Hepatocyte (in vitro differentiated cells): ENCODE measurements around the gene BLTP3A. TPM values are rescaled to one million over a fixed set of nuclear protein-coding genes. Genes with fewer than 3 reads are reported as not detected.
"Not testable (repeated sequence)": the region's sequence is repeated elsewhere in the genome, so short reads cannot be mapped to it uniquely, and the experiment has no call there.

Experiments
- DNase-seq: peaks from one replicate; pipeline ENCODE4 v3.0.0-alpha.2; 2016; ENCODE audit warnings: low spot score
- H2AFZ ChIP-seq: fragments of 200-600 bp; sonication (generic); 2 replicates; pipeline ENCODE4 v1.6.0; 2016; ENCODE audit warnings: antibody characterized with exemption, mild to moderate bottlenecking
- H3K27ac ChIP-seq: fragments of 200-600 bp; sonication (generic); 2 replicates; pipeline ENCODE4 v1.5.1; 2016; ENCODE audit warnings: mild to moderate bottlenecking
- H3K27me3 ChIP-seq: fragments of 200-600 bp; sonication (generic); 2 replicates; pipeline ENCODE4 v1.6.1; 2016
- H3K36me3 ChIP-seq: fragments of 200-600 bp; sonication (generic); replicated peaks from 2 replicates; pipeline ENCODE4 v1.5.1; 2016; ENCODE audit warnings: low read depth; ENCODE audit not compliant: insufficient read depth
- H3K4me1 ChIP-seq: fragments of 200-600 bp; sonication (generic); 2 replicates; pipeline ENCODE4 v1.5.1; 2016; ENCODE audit warnings: mild to moderate bottlenecking, moderate library complexity; ENCODE audit not compliant: insufficient read depth
- H3K4me2 ChIP-seq: fragments of 200-600 bp; sonication (generic); 2 replicates; pipeline ENCODE4 v1.6.0; 2016
- H3K4me3 ChIP-seq: fragments of 200-600 bp; sonication (generic); 2 replicates; pipeline ENCODE4 v1.5.1; 2016; ENCODE audit warnings: mild to moderate bottlenecking
- H3K79me2 ChIP-seq: fragments of 200-600 bp; sonication (generic); 2 replicates; pipeline ENCODE4 v1.6.0; 2017; ENCODE audit warnings: mild to moderate bottlenecking
- H3K9me2 ChIP-seq: fragments of 200-600 bp; sonication (generic); replicated peaks from 2 replicates; pipeline ENCODE4 v1.6.0; 2017; ENCODE audit warnings: mild to moderate bottlenecking; ENCODE audit not compliant: insufficient read depth
- H3K9me3 ChIP-seq: fragments of 200-600 bp; sonication (generic); 2 replicates; pipeline ENCODE4 v1.5.1; 2016; ENCODE audit warnings: low read depth, mild to moderate bottlenecking
- H4K20me1 ChIP-seq: fragments of 200-600 bp; sonication (generic); 2 replicates; pipeline ENCODE4 v1.6.0; 2016; ENCODE audit warnings: mild to moderate bottlenecking; ENCODE audit not compliant: insufficient read depth, poor library complexity, severe bottlenecking
- EZH2 ChIP-seq: fragments of 200-600 bp; sonication (generic); IDR thresholded peaks from 2 replicates; pipeline ENCODE4 v1.6.1; 2016; ENCODE audit warnings: antibody characterized with exemption, mild to moderate bottlenecking, borderline replicate concordance
- EZH2phosphoT487 ChIP-seq: fragments of 200-600 bp; sonication (generic); IDR thresholded peaks from one replicate; pipeline ENCODE4 v1.6.1; 2018; ENCODE audit warnings: antibody characterized with exemption, mild to moderate bottlenecking, low read depth, moderate library complexity; ENCODE audit not compliant: unreplicated experiment, severe bottlenecking
- WGBS: methylation state at CpG from one replicate; pipeline ENCODE4 v1.1.6; 2016; ENCODE audit warnings: low lambda C conversion rate; ENCODE audit errors: missing lambda C conversion rate; 5-methylcytosine and 5-hydroxymethylcytosine counted together
- polyA plus RNA-seq: library from polyadenylated mRNA; unstranded; fragments of >200 nt; fragmentation: Nextera tagmentation; extraction: Ambion mirVana; gene quantifications from 2 replicates; pipeline ENCODE4 v1.2.1, GENCODE V29; 2016
- total RNA-seq: library from RNA; depleted of rRNA; stranded (reverse); fragments of >200 nt; gene quantifications from 2 replicates; pipeline ENCODE4 v1.2.3, GENCODE V29; 2014
- TF ChIP-seq, protein P1 (sequence below): fragments of 200-600 bp; sonication (generic); IDR thresholded peaks from 2 replicates; pipeline ENCODE4 v1.5.1; 2016; ENCODE audit warnings: antibody characterized with exemption, mild to moderate bottlenecking; ENCODE audit not compliant: poor library complexity

Gene BLTP3A
- total and polyA plus RNA-seq, 2 experiments from 2014 or later, result 3.3 to 14.3 TPM

DNA sequence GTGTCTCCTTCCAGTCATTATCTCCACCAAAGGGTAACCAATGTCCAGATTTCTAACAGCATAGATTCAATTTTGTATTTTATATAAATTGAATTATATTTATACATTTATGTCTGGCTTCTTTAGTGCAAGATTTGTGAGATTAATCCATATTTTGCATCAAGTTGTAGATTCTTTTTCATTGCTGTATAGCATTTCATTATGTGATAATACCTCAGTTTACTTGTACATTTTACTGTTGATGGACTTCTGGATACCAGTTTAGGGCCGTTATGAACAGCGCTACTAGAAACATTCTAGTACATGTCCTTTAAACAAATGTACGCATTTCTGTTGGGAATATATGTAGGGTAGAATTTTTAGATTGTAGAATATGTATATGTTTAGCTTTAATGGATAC, 6.2 kb downstream of the BLTP3A start:
- Histone ChIP-seq H3K9me2 (no peaks in the 10 kb centered on the region), H3K9me3 (no peaks in the 10 kb centered on the region), H2AFZ (no peak overlapping the region), H3K4me3 (no peak overlapping the region), H3K27me3 (no peaks in the 10 kb centered on the region), H4K20me1 (peaks cover 13% of the 10 kb centered on the region), H3K4me1 (peaks cover 5% of the 10 kb centered on the region), H3K27ac (no peak overlapping the region), H3K79me2 (peaks cover 98% of the 10 kb centered on the region), H3K36me3 (no peaks in the 10 kb centered on the region), H3K4me2 (no peak overlapping the region)
- WGBS, result 98% methylated on average over 3 of the region's 3 CpGs
- no peak for TF ChIP-seq EZH2
- no peak for TF ChIP-seq EZH2phosphoT487
- TF ChIP-seq, protein P1, sequence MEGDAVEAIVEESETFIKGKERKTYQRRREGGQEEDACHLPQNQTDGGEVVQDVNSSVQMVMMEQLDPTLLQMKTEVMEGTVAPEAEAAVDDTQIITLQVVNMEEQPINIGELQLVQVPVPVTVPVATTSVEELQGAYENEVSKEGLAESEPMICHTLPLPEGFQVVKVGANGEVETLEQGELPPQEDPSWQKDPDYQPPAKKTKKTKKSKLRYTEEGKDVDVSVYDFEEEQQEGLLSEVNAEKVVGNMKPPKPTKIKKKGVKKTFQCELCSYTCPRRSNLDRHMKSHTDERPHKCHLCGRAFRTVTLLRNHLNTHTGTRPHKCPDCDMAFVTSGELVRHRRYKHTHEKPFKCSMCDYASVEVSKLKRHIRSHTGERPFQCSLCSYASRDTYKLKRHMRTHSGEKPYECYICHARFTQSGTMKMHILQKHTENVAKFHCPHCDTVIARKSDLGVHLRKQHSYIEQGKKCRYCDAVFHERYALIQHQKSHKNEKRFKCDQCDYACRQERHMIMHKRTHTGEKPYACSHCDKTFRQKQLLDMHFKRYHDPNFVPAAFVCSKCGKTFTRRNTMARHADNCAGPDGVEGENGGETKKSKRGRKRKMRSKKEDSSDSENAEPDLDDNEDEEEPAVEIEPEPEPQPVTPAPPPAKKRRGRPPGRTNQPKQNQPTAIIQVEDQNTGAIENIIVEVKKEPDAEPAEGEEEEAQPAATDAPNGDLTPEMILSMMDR, result no peak
- no peak for DNase-seq

DNA sequence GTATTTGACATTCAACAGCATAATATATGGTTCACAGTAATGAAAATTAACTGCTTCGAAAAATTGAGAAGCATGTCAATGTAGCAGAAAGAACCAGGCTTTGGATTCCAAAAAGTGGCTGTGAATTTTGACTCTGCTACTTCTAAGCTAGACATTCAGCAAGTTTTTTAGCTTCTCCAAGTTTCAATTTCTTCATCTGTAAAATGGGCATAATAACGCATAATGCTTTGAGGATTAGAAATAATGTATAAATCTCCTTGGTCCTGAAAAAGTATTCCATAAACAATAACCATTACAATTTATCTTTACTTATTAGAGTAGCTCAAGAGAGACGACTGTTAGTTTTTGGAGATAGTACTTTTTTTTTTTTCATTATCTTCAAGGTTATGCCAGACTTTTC, 7.7 kb downstream of the BLTP3A start:
- Histone ChIP-seq H4K20me1 (peaks cover 15% of the 10 kb centered on the region), H3K4me3 (no peak overlapping the region), H3K4me1 (peaks cover 5% of the 10 kb centered on the region), H3K79me2 (peaks cover 98% of the 10 kb centered on the region), H3K27ac (no peak overlapping the region), H3K9me3 (no peaks in the 10 kb centered on the region), H3K4me2 (no peak overlapping the region), H3K9me2 (no peaks in the 10 kb centered on the region), H3K36me3 (no peaks in the 10 kb centered on the region), H2AFZ (no peak overlapping the region), H3K27me3 (no peaks in the 10 kb centered on the region)
- no peak for DNase-seq
- 87% methylated on average over 3 of the region's 3 CpGs for WGBS
- TF ChIP-seq EZH2 (no peak), EZH2phosphoT487 (no peak)
- TF ChIP-seq, protein P1, result no peak

DNA sequence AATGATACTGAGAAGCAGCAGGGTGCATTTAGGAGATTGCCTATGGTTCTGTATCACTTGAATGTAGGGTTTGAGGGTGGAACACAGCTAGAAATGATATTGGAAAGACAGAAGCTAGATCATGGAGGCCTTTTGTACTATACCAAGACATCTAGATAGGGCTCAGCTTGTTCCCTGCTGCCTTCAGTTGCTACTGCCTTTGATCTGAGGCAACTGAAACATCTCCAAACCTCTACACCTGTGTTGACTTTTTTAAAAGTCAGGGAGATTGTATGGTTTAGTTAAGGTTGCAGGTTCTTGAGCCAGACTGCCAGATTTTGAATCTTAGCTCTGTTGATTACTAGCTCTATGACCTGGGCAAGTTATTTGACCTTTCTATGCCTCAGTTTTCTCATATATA, 12.7 kb downstream of the BLTP3A start:
- peaks cover 100% of the 10 kb centered on the region for H3K79me2 ChIP-seq

DNA sequence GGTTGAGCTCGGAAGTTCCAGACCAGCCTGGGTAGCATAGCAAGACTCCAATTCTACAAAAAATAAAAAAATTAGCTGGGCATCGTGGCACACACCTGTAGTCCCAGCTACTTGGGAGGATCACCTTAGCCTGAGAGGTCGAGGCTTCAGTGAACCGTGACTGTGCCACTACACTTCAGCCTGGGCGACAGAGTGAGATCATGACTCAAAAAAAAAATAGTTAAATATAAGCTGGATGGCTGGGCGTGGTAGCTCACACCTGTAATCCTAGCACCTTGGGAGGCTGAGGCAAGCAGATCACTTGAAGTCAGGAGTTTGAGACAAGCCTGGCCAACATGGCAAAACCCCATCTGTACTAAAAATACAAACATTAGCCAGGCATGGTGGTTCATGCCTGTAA, 13.2 kb downstream of the BLTP3A start:
- H3K9me3 ChIP-seq, DNase-seq, H3K36me3 ChIP-seq, H3K27me3 ChIP-seq, H3K27ac ChIP-seq, H3K4me1 ChIP-seq, H3K4me2 ChIP-seq, H3K9me2 ChIP-seq, H3K4me3 ChIP-seq, H2AFZ ChIP-seq: not testable (repeated sequence)
- H4K20me1 ChIP-seq, result peaks cover 23% of the 10 kb centered on the region
- H3K79me2 ChIP-seq, result peaks cover 98% of the 10 kb centered on the region
- 97% methylated on average over 6 of the region's 6 CpGs for WGBS

More for the DNA sequence above, 12.7 kb downstream of the BLTP3A start:
- DNase-seq, result no peak
- H3K4me3 ChIP-seq, result no peak overlapping the region
- H4K20me1 ChIP-seq, result peaks cover 23% of the 10 kb centered on the region
- H3K4me2 ChIP-seq, result no peak overlapping the region
- H3K27me3 ChIP-seq, result no peaks in the 10 kb centered on the region
- TF ChIP-seq, protein P1, result no peak
- TF ChIP-seq EZH2, result no peak
- no peak for TF ChIP-seq EZH2phosphoT487
- H3K36me3 ChIP-seq, result no peaks in the 10 kb centered on the region
- no peaks in the 10 kb centered on the region for H3K9me2 ChIP-seq
- no peaks in the 10 kb centered on the region for H3K9me3 ChIP-seq
- H3K27ac ChIP-seq, result no peak overlapping the region
- no peaks in the 10 kb centered on the region for H3K4me1 ChIP-seq
- H2AFZ ChIP-seq, result no peak overlapping the region
